Activated CD8-positive, alpha-beta T cell treated with anti-CD3 and anti-CD28 coated beads for 36 hours (primary cell): ENCODE results near the gene MATN4. TPM values are rescaled to one million over a fixed set of nuclear protein-coding genes. Genes with fewer than 3 reads are reported as not detected.

ENCODE experiments used
- ATAC-seq: fragments of 200-7000 bp; cut with Tn5 transposase; one replicate; pipeline ENCODE4 v1.10.0; 2021; ENCODE audit warnings: mild to moderate bottlenecking, moderate library complexity
- CTCF ChIA-PET: fragments of 350-600 bp; sonication (Branson Sonifier 250); formaldehyde crosslinking; loops from one replicate; lab custom pipeline; 2021; ENCODE audit warnings: antibody characterized with exemption; lab: Charles Lee
- POLR2A ChIA-PET: fragments of 350-600 bp; sonication (Branson Sonifier 250); formaldehyde crosslinking; loops from one replicate; lab custom pipeline; 2021; ENCODE audit warnings: antibody characterized with exemption; lab: Charles Lee
- DNase-seq: peaks from one replicate; pipeline ENCODE4 v3.0.0-alpha.2; 2020
- H3K27ac Mint-ChIP-seq: one replicate; pipeline ENCODE4 v1.8.0; 2021; ENCODE audit warnings: mild to moderate bottlenecking, mixed read lengths
- H3K27me3 Mint-ChIP-seq: one replicate; pipeline ENCODE4 v1.8.0; 2021; ENCODE audit warnings: mixed read lengths
- H3K36me3 Mint-ChIP-seq: one replicate; pipeline ENCODE4 v1.8.0; 2021; ENCODE audit warnings: low read depth, mixed read lengths
- H3K4me1 Mint-ChIP-seq: one replicate; pipeline ENCODE4 v1.8.0; 2021; ENCODE audit warnings: low read depth, mixed read lengths
- H3K4me3 Mint-ChIP-seq: one replicate; pipeline ENCODE4 v1.8.0; 2021; ENCODE audit warnings: mild to moderate bottlenecking, moderate library complexity, mixed read lengths
- H3K9me3 Mint-ChIP-seq: one replicate; pipeline ENCODE4 v1.8.0; 2021; ENCODE audit warnings: mixed read lengths
- CTCF ChIP-seq: fragments of 200-600 bp; IDR thresholded peaks from one replicate; pipeline ENCODE4 v1.8.0; 2022; ENCODE audit warnings: antibody characterized with exemption, mild to moderate bottlenecking
- intact Hi-C: fragments of 100-400 bp; cut with micrococcal nuclease; formaldehyde crosslinking; loops from one replicate; pipeline ENCODE4 v1.10.0; 2022
- total RNA-seq, 2 experiments: library from RNA; stranded (reverse); gene quantifications; one replicate each; pipeline ENCODE4 v1.2.3, GENCODE V29; 2021

MATN4 gene
- total RNA-seq, 2 experiments from 2014 or later, result 0.74 to 1.2 TPM

GRCh38 chr20:45291526-45291925 is 16.6 kb downstream of the MATN4 start:
- TF ChIP-seq CTCF, result no peak
- intact Hi-C loops, result loop anchor here (5.0 kb wide), 1 partner anchor 154 kb away; no protein-coding TSS in a partner anchor
- ATAC-seq (no peak), DNase-seq (no peak)
- CTCF ChIA-PET, result interaction anchor here (0.8 to 6.8 kb wide), 35 partner anchors 11 to 480 kb away, joined by 3 to 109 read pairs (median 5); partner anchors contain the start of genes RBPJL, SEMG1 and SLPI
- peaks cover 30% of the 10 kb centered on the region for H3K27me3 Mint-ChIP-seq
- no peaks in the 10 kb centered on the region for H3K36me3 Mint-ChIP-seq
- H3K9me3 Mint-ChIP-seq, result no peaks in the 10 kb centered on the region
- no peak overlapping the region for H3K4me3 Mint-ChIP-seq
- peaks cover 2% of the 10 kb centered on the region for H3K4me1 Mint-ChIP-seq
- H3K27ac Mint-ChIP-seq, result no peak overlapping the region
- POLR2A ChIA-PET, result interaction anchor here (0.6 kb wide), 1 partner anchor 265 kb away, joined by 3 read pairs; no protein-coding TSS in a partner anchor

- H3K4me3 Mint-ChIP-seq, result no peak overlapping the region
- H3K27ac Mint-ChIP-seq, result no peak overlapping the region
- intact Hi-C loops, result loop anchor here (5.0 kb wide), 1 partner anchor 154 kb away; no protein-coding TSS in a partner anchor
- peak; percentile 88 for TF ChIP-seq CTCF
- ChIA-PET POLR2A (interaction anchor here (0.6 to 1.1 kb wide), 2 partner anchors 126 to 477 kb away, joined by 3 read pairs; no protein-coding TSS in a partner anchor), CTCF (interaction anchor here (0.6 to 6.8 kb wide), 45 partner anchors 8 to 480 kb away, joined by 3 to 109 read pairs (median 4); partner anchors contain the start of genes RBPJL, SEMG1 and SLPI)
- H3K27me3 Mint-ChIP-seq, result peaks cover 27% of the 10 kb centered on the region
- H3K9me3 Mint-ChIP-seq, result no peaks in the 10 kb centered on the region
- H3K36me3 Mint-ChIP-seq, result no peaks in the 10 kb centered on the region
- ATAC-seq (peak; percentile 60), DNase-seq (peak; percentile 87)
- peaks cover 2% of the 10 kb centered on the region for H3K4me1 Mint-ChIP-seq
These were observed 17.3 kb downstream of the MATN4 start for GRCh38 chr20:45290677-45291355.

GRCh38 chr20:45289942-45290676 is 18.0 kb downstream of the MATN4 start:
- Mint-ChIP-seq H3K4me1 (peaks cover 2% of the 10 kb centered on the region), H3K27me3 (peaks cover 24% of the 10 kb centered on the region), H3K9me3 (no peaks in the 10 kb centered on the region), H3K27ac (no peak overlapping the region), H3K4me3 (no peak overlapping the region), H3K36me3 (no peaks in the 10 kb centered on the region)
- intact Hi-C loops, result loop anchor here (5.0 kb wide), 1 partner anchor 153 kb away; no protein-coding TSS in a partner anchor
- ChIA-PET POLR2A (interaction anchor here (0.6 to 1.1 kb wide), 2 partner anchors 126 to 478 kb away, joined by 3 read pairs; no protein-coding TSS in a partner anchor), CTCF (interaction anchor here (0.6 to 6.8 kb wide), 40 partner anchors 9 to 481 kb away, joined by 3 to 109 read pairs (median 4); partner anchors contain the start of genes RBPJL, SEMG1 and SLPI)
- TF ChIP-seq CTCF, result no peak
- no peak for ATAC-seq
- no peak for DNase-seq

- ATAC-seq (no peak), DNase-seq (no peak)
- H3K27me3 Mint-ChIP-seq, result peaks cover 18% of the 10 kb centered on the region
- H3K4me3 Mint-ChIP-seq, result no peak overlapping the region
- no peak for TF ChIP-seq CTCF
- H3K27ac Mint-ChIP-seq, result no peak overlapping the region
- H3K4me1 Mint-ChIP-seq, result peaks cover under 1% of the 10 kb centered on the region
- intact Hi-C loops, result no loop called here
- H3K9me3 Mint-ChIP-seq, result no peaks in the 10 kb centered on the region
- ChIA-PET CTCF (interaction anchor here (1.0 to 6.3 kb wide), 2 partner anchors 149 to 245 kb away, joined by 3 to 79 read pairs; no protein-coding TSS in a partner anchor), POLR2A (no interaction called here)
- H3K36me3 Mint-ChIP-seq, result no peaks in the 10 kb centered on the region
These were observed 19.2 kb downstream of the MATN4 start for GRCh38 chr20:45288860-45289259.
